C4-2B (cell line): ENCODE measurements around the gene PLXDC2.

Experiments used
- CTCF ChIP-seq: fragments of 450-650 bp; conservative IDR thresholded peaks from 2 replicates; pipeline ENCODE4 v1.5.1; 2017; ENCODE audit warnings: mild to moderate bottlenecking
- ZFX ChIP-seq: fragments of 450-650 bp; IDR thresholded peaks from 2 replicates; pipeline ENCODE4 v1.6.1; 2017

- TF ChIP-seq CTCF, result no peak
- no peak for TF ChIP-seq ZFX
These were observed 271.1 kb downstream of the PLXDC2 start for GRCh38 chr10:20087353-20087752.
